ENCODE measurements around the gene EPHB1. TPM values are rescaled to one million over a fixed set of nuclear protein-coding genes. Genes with fewer than 3 reads are reported as not detected.

The EPHB1 gene
- total and polyA plus RNA-seq, 5 experiments from 2014 or later: not detected

DNA sequence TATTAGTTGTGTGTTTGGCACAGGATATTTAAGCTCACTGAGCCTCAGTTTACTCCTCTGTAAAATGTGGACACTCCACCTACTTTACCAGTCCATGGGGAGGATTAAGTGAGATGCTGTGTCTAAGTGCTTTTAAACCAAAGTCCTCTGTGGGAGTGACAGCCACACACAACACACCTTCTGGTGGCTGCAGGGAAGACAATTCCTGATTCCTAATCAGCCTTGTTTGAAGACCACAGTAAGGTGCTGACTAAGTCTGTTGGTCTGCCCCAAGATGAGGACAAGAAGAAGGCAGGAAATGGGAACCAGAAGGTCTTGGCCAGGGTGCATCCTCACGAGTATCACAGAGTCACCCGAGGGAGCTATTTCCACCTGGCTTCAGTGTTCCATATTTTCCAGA is 52.3 kb downstream of the EPHB1 start:
- Mint-ChIP-seq H3K9me3 (peaks cover 6 to 28% (median 18%) of the 10 kb centered on the region in 9 donors), H3K4me3 (no peak overlapping the region), H3K27me3 (peaks cover 0 to 4% (median 2%) of the 10 kb centered on the region in 5 donors), H3K27ac (no peak overlapping the region), H3K36me3 (peaks cover 0 to 7% (median 0%) of the 10 kb centered on the region in 3 donors), H3K4me1 (peaks cover 0 to 2% (median 0%) of the 10 kb centered on the region in 4 donors)
- DNase-seq (no peak), ATAC-seq (no peak)
- POLR2A ChIA-PET: no interaction called here

DNA sequence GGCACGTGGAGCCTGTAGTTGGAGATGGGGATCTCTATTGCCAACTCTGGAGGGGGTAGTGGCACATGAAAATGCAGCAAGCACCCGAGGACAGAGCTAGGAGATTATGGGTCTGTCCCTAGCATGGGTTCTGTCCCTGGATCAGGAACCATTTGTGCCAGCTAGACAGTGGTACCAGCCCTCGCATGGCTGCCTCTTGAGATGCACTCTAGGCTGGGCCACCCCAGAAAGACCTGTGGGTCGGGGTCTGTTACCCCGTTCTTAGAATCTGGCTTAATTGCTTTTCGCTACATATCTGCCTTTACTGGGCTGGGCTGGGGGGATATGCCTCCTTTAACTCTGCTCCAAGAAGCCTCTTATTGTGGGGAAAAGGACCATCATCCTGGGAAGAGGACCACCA is 54.5 kb downstream of the EPHB1 start:
- ATAC-seq: no peak
- H3K4me1 Mint-ChIP-seq: peaks cover 0 to 14% (median 6%) of the 10 kb centered on the region in 4 donors
- peaks cover 0 to 9% (median 2%) of the 10 kb centered on the region in 5 donors for H3K27me3 Mint-ChIP-seq
- POLR2A ChIA-PET: no interaction called here
- H3K27ac Mint-ChIP-seq: no peak overlapping the region
- no peak overlapping the region for H3K4me3 Mint-ChIP-seq
- H3K36me3 Mint-ChIP-seq: no peaks in the 10 kb centered on the region
- no peak for DNase-seq
- peaks cover 0 to 6% (median 3%) of the 10 kb centered on the region in 9 donors for H3K9me3 Mint-ChIP-seq

DNA sequence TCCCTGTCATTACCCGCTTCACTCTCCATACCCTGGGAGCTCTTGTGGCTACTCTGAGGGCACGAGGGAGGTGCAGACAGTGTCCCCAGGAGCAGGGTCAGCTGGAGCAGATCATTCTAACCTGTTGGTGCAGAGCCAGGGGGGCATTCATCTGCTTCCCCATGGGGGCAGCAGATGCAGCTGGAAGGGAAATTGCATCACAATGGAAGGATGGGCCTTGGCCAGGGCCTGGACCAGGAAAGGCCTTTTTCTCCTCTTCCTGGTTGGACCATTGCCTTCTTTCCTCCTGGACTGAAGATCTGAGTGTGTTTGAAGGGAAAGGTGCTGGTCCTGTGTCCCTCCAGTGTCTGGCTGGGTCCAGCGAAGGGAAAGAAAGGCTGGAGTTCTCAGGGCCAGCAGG is 55.7 kb downstream of the EPHB1 start:
- Mint-ChIP-seq H3K36me3 (no peaks in the 10 kb centered on the region), H3K27me3 (peaks cover 0 to 9% (median 2%) of the 10 kb centered on the region in 5 donors), H3K9me3 (peaks cover 0 to under 1% (median 0%) of the 10 kb centered on the region in 9 donors), H3K27ac (no peak overlapping the region), H3K4me3 (no peak overlapping the region), H3K4me1 (peaks cover 0 to 14% (median 6%) of the 10 kb centered on the region in 4 donors)
- DNase-seq (no peak), ATAC-seq (no peak)
- POLR2A ChIA-PET: no interaction called here

DNA sequence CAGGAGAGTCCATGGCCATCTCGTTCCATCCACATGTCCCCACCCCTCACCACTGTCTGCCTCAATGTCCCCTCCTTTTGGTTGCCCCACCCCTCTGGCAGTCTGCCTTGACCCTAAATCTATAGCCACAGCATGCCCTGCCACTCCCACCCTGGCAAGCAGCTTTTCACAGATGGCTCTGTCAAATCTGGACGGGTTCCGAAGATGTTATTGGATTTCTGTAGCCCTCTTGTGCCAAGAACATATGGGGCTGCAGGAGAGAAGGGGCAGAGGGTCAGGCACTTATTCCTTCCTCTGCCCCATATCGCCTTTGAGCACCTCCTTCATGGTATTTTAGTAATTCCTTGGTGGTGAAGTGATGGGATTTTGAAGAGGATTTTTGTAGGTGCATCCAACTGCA is 57.1 kb downstream of the EPHB1 start:
- H3K4me1 Mint-ChIP-seq: peaks cover 0 to 14% (median 6%) of the 10 kb centered on the region in 4 donors
- ATAC-seq (no peak), DNase-seq (no peak)
- POLR2A ChIA-PET: no interaction called here
- no peak overlapping the region for H3K27ac Mint-ChIP-seq
- H3K9me3 Mint-ChIP-seq: no peaks in the 10 kb centered on the region
- H3K36me3 Mint-ChIP-seq: no peaks in the 10 kb centered on the region
- H3K4me3 Mint-ChIP-seq: no peak overlapping the region
- H3K27me3 Mint-ChIP-seq: peaks cover 0 to 5% (median 2%) of the 10 kb centered on the region in 5 donors

DNA sequence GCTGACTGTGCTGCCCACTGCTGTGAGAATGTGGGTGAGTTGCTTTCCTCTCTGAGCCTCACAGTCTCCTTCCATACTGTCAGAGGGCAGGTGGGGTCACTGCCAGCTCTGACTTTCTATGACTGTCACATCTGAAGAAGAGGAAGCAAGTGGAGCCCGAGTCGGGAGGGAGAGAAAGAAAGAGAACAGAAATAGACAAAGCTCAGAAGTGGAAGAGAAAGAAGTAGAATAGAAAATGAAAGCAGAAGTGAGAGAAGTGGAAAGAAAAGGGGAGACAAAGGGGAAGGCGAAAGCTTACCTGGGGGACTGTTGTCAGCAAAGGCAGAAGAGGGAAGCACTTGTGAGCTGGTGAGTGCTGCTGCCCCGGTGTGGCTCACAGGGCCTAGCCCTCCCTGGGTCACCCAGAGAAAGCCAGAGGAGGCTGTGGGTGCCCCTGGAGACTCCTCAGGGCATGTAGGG is 57.9 kb downstream of the EPHB1 start:
- no peaks in the 10 kb centered on the region for H3K9me3 Mint-ChIP-seq
- peaks cover 0 to 5% (median 2%) of the 10 kb centered on the region in 5 donors for H3K27me3 Mint-ChIP-seq
- POLR2A ChIA-PET: no interaction called here
- peak overlapping the region in 2 of 10 donors; percentile 21 to 60 for H3K27ac Mint-ChIP-seq
- DNase-seq: no peak
- no peaks in the 10 kb centered on the region for H3K36me3 Mint-ChIP-seq
- H3K4me3 Mint-ChIP-seq: peak overlapping the region in 1 of 10 donors; percentile 17
- no peak for ATAC-seq
- peaks cover 0 to 14% (median 6%) of the 10 kb centered on the region in 4 donors for H3K4me1 Mint-ChIP-seq

DNA sequence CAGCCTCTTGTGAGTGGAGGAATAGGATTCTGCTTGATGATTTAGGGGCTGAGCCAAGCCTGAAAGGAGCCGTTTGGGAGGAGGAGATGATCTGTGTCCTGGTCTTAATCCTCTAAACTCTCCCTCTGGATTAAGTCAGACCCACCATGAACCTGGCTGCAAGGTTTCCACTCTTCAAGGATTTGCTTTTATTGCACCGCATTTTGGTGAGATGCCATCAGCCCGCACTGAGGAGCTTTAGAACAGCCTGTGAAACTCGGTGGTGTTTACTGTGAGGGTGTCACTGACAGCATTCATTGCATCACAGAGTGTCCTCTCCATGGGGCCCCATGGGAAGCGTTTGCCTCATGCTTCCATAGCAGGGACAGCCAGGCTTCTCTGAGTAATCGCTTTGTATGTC is 59.2 kb downstream of the EPHB1 start:
- Mint-ChIP-seq H3K9me3 (no peaks in the 10 kb centered on the region), H3K4me1 (peaks cover 0 to 14% (median 6%) of the 10 kb centered on the region in 4 donors), H3K27me3 (peaks cover 0 to 8% (median under 1%) of the 10 kb centered on the region in 5 donors), H3K36me3 (no peaks in the 10 kb centered on the region), H3K4me3 (no peak overlapping the region), H3K27ac (no peak overlapping the region)
- no peak for ATAC-seq
- POLR2A ChIA-PET: no interaction called here
- no peak for DNase-seq

DNA sequence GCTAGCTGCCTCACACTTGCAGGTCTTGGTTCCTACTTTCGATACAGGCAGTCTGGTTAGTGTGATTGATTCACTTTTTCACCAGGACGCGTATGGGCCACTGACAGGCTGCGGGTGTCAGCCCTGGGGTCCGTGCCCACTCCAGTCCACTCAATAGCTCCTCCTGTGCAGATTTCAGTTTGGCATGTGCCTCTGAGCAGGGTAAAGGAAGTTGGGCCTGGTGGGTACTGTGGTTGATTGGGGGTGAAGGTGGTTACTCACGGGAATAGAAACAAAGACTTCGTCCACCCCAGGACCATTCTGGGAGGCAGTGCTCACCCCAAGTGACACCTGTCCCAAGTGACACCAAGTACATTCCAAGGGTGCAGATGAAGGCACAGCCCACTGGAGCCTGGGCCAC is 62.3 kb downstream of the EPHB1 start:
- no peak for DNase-seq
- Mint-ChIP-seq H3K36me3 (no peaks in the 10 kb centered on the region), H3K27me3 (peaks cover 0 to 13% (median under 1%) of the 10 kb centered on the region in 5 donors), H3K4me1 (peaks cover 0 to 12% (median 6%) of the 10 kb centered on the region in 4 donors), H3K9me3 (no peaks in the 10 kb centered on the region), H3K4me3 (no peak overlapping the region), H3K27ac (no peak overlapping the region)
- POLR2A ChIA-PET: no interaction called here
- no peak for ATAC-seq

DNA sequence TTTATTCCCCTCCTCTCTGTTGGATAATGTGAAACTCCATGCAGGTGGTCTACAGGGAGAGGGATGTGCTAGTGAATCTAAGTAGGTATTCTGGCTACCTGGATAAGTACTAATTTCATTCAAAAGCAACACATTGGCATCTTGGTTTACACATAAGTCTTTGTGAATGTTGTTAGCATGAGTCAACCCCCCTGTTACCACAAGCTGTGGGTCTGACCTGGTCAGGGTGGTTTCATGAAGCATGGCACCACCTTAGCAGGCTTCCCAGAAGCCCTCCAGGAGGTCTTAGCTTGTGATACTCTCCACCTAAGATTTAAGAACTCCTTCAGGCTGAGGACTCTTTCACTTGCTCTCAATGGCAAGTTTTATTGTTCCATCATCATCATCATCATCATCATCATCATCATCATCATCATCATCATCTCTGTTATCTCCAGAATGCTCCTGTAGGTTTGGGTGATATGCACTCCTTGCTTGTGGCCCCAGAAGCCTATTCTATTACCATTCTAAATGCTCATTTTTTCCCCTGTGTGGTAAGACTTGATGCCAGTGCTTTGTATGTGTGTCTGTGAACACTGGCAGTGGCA is 62.8 kb downstream of the EPHB1 start:
- no peaks in the 10 kb centered on the region for H3K36me3 Mint-ChIP-seq
- H3K9me3 Mint-ChIP-seq: no peaks in the 10 kb centered on the region
- DNase-seq: no peak
- peaks cover 0 to 13% (median 0%) of the 10 kb centered on the region in 5 donors for H3K27me3 Mint-ChIP-seq
- H3K4me1 Mint-ChIP-seq: peaks cover 0 to 7% (median 4%) of the 10 kb centered on the region in 4 donors
- H3K27ac Mint-ChIP-seq: no peak overlapping the region
- H3K4me3 Mint-ChIP-seq: no peak overlapping the region
- POLR2A ChIA-PET: no interaction called here
- no peak for ATAC-seq

DNA sequence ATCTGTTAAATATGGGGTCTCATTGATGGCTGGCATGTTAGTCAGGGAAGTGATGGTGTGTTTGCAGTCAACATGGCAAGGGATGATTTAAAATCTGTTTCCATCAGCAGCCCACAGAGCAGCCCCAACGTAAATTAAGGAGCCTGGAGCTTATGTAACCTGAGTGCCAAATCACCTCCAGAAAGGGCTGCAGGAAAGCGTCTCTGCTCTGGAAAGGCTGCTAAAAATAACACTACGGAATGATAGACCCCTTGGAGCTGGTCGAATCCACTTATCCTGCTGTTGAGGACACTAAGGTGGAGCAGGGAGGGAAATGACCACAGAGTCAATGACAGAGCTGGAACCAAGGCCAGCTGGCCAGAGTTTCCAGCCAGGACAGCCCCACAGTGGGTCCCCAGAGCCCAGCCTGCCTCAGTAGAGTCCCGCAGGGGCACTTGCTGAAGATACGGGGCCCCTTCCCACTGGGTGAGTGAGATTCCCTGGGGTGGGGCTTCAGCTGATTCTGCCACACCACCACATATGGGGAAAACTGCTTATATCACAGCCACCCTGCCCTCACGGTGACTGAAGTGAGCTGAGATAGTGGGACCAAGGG is 63.5 kb downstream of the EPHB1 start:
- peaks cover 0 to under 1% (median 0%) of the 10 kb centered on the region in 4 donors for H3K4me1 Mint-ChIP-seq
- H3K9me3 Mint-ChIP-seq: no peaks in the 10 kb centered on the region
- ATAC-seq: no peak
- no peak overlapping the region for H3K27ac Mint-ChIP-seq
- no peak for DNase-seq
- no peaks in the 10 kb centered on the region for H3K36me3 Mint-ChIP-seq
- peaks cover 0 to 8% (median 0%) of the 10 kb centered on the region in 5 donors for H3K27me3 Mint-ChIP-seq
- POLR2A ChIA-PET: no interaction called here
- H3K4me3 Mint-ChIP-seq: no peak overlapping the region

DNA sequence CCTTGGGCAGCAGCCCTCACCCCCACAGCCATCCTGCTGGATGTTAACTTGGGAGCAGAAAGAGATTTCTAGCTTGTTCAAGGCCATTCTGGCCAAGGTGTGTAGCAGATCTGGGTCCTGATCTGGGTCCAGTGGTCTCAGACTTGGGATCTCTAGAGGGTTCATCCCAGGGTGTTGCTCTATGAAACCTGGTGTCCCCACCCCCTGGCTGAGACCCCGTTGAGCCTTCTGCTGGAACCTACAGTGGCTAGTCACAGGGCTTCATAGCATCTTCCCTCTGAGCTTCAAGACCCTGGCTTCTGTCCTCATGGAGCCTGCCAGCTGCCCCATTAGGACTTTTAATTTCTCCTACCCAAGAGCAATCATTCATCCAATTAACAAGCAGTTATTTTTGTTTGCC is 64.3 kb downstream of the EPHB1 start:
- Mint-ChIP-seq H3K36me3 (no peaks in the 10 kb centered on the region), H3K9me3 (no peaks in the 10 kb centered on the region), H3K27ac (no peak overlapping the region), H3K4me1 (no peaks in the 10 kb centered on the region), H3K27me3 (peaks cover 0 to 8% (median 0%) of the 10 kb centered on the region in 5 donors), H3K4me3 (no peak overlapping the region)
- no peak for DNase-seq
- no peak for ATAC-seq
- POLR2A ChIA-PET: no interaction called here

DNA sequence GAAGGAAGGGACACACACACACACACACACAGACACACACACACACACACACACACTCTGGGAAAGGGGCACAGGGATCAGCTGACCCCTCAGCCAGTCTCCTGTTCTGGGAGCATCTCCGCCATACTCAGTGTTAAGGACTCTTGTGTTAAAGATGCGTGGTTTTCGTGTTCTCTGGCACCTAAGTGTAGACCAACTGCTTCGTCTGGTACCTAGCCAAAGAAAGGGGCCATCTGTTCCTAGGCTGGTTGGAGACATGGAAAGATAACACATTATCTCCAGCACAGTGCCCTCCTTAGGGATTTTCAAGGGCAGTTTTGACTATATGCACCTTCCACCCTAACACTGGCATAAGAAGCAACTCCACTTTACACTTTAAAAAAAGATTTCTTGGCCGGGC is 65.1 kb downstream of the EPHB1 start:
- no peaks in the 10 kb centered on the region for H3K9me3 Mint-ChIP-seq
- no peak for DNase-seq
- no peaks in the 10 kb centered on the region for H3K4me1 Mint-ChIP-seq
- H3K27me3 Mint-ChIP-seq: peaks cover 0 to 8% (median 0%) of the 10 kb centered on the region in 5 donors
- POLR2A ChIA-PET: no interaction called here
- no peaks in the 10 kb centered on the region for H3K36me3 Mint-ChIP-seq
- no peak overlapping the region for H3K4me3 Mint-ChIP-seq
- ATAC-seq: no peak
- H3K27ac Mint-ChIP-seq: no peak overlapping the region

DNA sequence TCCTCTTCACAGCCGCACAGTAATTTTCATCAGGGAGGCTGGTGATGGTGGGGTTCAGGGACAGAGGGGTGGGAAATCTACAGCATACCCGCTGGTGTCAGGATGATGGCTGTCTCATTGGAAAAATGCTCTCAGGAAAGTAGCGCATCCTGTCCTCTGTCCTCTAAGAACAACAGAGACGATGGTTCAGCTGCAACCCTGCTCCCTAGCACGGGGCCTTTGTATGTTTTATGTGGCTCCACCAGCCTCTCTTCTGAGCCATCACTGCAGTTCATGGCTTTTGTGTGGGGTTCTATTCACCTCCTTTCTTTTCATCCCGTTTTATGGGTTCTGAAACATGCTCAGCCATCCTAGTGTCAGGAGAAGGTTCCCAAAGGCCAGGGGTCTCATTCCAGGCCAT is 68.9 kb downstream of the EPHB1 start:
- H3K9me3 Mint-ChIP-seq: peaks cover 0 to under 1% (median 0%) of the 10 kb centered on the region in 9 donors
- H3K27ac Mint-ChIP-seq: no peak overlapping the region
- H3K4me3 Mint-ChIP-seq: no peak overlapping the region
- DNase-seq (peak in 1 of 10 donors; percentile 23), ATAC-seq (no peak)
- peaks cover 0 to 16% (median 2%) of the 10 kb centered on the region in 5 donors for H3K27me3 Mint-ChIP-seq
- POLR2A ChIA-PET: no interaction called here
- H3K4me1 Mint-ChIP-seq: no peaks in the 10 kb centered on the region
- H3K36me3 Mint-ChIP-seq: no peaks in the 10 kb centered on the region

DNA sequence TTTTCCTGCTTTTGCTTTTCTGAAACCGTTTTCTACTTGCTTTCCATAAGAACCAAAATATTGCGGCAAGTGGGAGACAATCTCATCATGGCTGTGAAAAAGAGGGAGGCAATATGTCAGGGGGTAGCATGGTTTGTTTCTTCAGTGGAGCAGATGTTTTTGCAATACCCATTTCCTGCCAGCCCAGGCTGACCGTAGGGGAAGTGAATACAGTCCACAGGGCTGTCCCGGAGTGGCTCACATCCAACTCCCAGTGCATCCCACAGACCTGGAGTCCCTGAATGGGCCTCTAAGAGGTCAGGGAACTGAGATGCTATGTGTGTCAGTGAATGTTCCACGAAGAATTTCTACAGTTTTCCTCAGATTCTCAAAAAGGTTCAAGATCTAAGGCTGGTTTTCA is 69.6 kb downstream of the EPHB1 start:
- no peaks in the 10 kb centered on the region for H3K36me3 Mint-ChIP-seq
- peaks cover 0 to 14% (median 2%) of the 10 kb centered on the region in 5 donors for H3K27me3 Mint-ChIP-seq
- no peaks in the 10 kb centered on the region for H3K4me1 Mint-ChIP-seq
- H3K9me3 Mint-ChIP-seq: peaks cover 0 to 2% (median 0%) of the 10 kb centered on the region in 9 donors
- POLR2A ChIA-PET: no interaction called here
- H3K4me3 Mint-ChIP-seq: no peak overlapping the region
- H3K27ac Mint-ChIP-seq: no peak overlapping the region
- DNase-seq: no peak
- no peak for ATAC-seq

Measured in naive thymus-derived CD8-positive, alpha-beta T cell (primary cell).